Endothelial cell of umbilical vein (primary cell): ENCODE results near the gene VSIG4. TPM values are rescaled to one million over a fixed set of nuclear protein-coding genes. Genes with fewer than 3 reads are reported as not detected.

Experiments used
- BruUV-seq: library from RNA; stranded (reverse); fragments of 400-500 nt; replicated peaks from 2 replicates; lab custom pipeline; 2021; lab: Mats Ljungman, UMichigan
- CTCF ChIA-PET: fragments of 300-600, 350-600 bp; sonication (Branson Sonifier 250); formaldehyde crosslinking; loops from one replicate; lab custom pipeline; 2021; ENCODE audit warnings: antibody characterized with exemption, inconsistent platforms; lab: Charles Lee
- POLR2A ChIA-PET: fragments of 300-600, 350-600 bp; sonication (Branson Sonifier 250); formaldehyde crosslinking; loops from one replicate; lab custom pipeline; 2021; ENCODE audit warnings: antibody characterized with exemption, inconsistent platforms; lab: Charles Lee
- DNase-seq: peaks from one replicate; pipeline ENCODE4 v3.0.0-alpha.2; 2011; ENCODE audit warnings: low read depth, low spot score
- FAIRE-seq: peaks from 2 replicates; lab custom pipeline; 2011; peaks lifted over from hg19 to GRCh38; lab: Jason Lieb, UNC
- H2AFZ ChIP-seq: 2 replicates; pipeline ENCODE4 v1.6.0; 2012; ENCODE audit warnings: low read depth, low read length, control low read depth, inconsistent platforms
- H3K27ac ChIP-seq: 2 replicates; pipeline ENCODE4 v1.5.1; 2011; ENCODE audit warnings: low read depth, mild to moderate bottlenecking, control low read depth, low read length, moderate library complexity; ENCODE audit not compliant: insufficient read depth
- H3K27me3 ChIP-seq, 2 experiments: 2 replicates each; pipeline versions ENCODE4 v1.6.0 to v1.6.1; 2011; ENCODE audit warnings: low read length in 2 of 2, mixed read lengths in 1 of 2; ENCODE audit not compliant: control insufficient read depth in 2 of 2, insufficient read depth in 2 of 2
- H3K36me3 ChIP-seq, 2 experiments: 2 replicates in 1 of 2; 3 replicates in 1 of 2; pipeline ENCODE4 v1.5.1; 2011; ENCODE audit warnings: low read length in 2 of 2, mild to moderate bottlenecking in 1 of 2, moderate library complexity in 1 of 2; ENCODE audit not compliant: control insufficient read depth in 2 of 2, insufficient read depth in 2 of 2; ENCODE audit errors: extremely low read depth in 1 of 2
- H3K4me1 ChIP-seq: 3 replicates; pipeline ENCODE4 v1.5.1; 2011; ENCODE audit warnings: mild to moderate bottlenecking, low read length; ENCODE audit not compliant: control insufficient read depth, insufficient read depth; ENCODE audit errors: extremely low read depth
- H3K4me2 ChIP-seq: 2 replicates; pipeline ENCODE4 v1.6.1; 2011; ENCODE audit warnings: low read length, control low read depth, mixed read lengths; ENCODE audit not compliant: insufficient read depth
- H3K4me3 ChIP-seq, 3 experiments: fragments of 200-600 bp in 1 of 3; sonication (generic), shearing (Covaris generic) in 1 of 3; replicated peaks in 1 of 3; 2 replicates each; pipeline ENCODE4 v1.5.1; 2011 to 2016; ENCODE audit warnings: control low read depth in 3 of 3, low read length in 3 of 3, mild to moderate bottlenecking in 2 of 3, inconsistent platforms in 1 of 3, low read depth in 1 of 3, moderate library complexity in 1 of 3; ENCODE audit not compliant: insufficient read depth in 1 of 3
- H3K79me2 ChIP-seq: 2 replicates; pipeline ENCODE4 v1.6.0; 2012; ENCODE audit warnings: low read length, inconsistent platforms; ENCODE audit not compliant: control insufficient read depth, insufficient read depth
- H3K9ac ChIP-seq: replicated peaks from 2 replicates; pipeline ENCODE3; 2011; ENCODE audit warnings: low read length, control low read depth; ENCODE audit not compliant: insufficient read depth; ENCODE audit errors: extremely low read depth
- H3K9me1 ChIP-seq: replicated peaks from 3 replicates; pipeline ENCODE4 v1.6.0; 2011; ENCODE audit warnings: mild to moderate bottlenecking, low read length; ENCODE audit not compliant: control insufficient read depth, insufficient read depth; ENCODE audit errors: extremely low read depth
- H3K9me3 ChIP-seq: replicated peaks from 2 replicates; pipeline ENCODE4 v1.5.1; 2012; ENCODE audit warnings: low read length, inconsistent platforms; ENCODE audit not compliant: control insufficient read depth, insufficient read depth
- H4K20me1 ChIP-seq: replicated peaks from 2 replicates; pipeline ENCODE3; 2011; ENCODE audit warnings: mild to moderate bottlenecking, low read length; ENCODE audit not compliant: control insufficient read depth, insufficient read depth; ENCODE audit errors: extremely low read depth
- EZH2 ChIP-seq: IDR thresholded peaks from 2 replicates; pipeline ENCODE4 v1.6.1; 2012; ENCODE audit warnings: borderline replicate concordance, low read depth, mild to moderate bottlenecking, moderate library complexity, low read length, inconsistent platforms; ENCODE audit not compliant: severe bottlenecking
- FOS ChIP-seq: IDR thresholded peaks from 2 replicates; pipeline ENCODE4 v1.6.1; 2011; ENCODE audit warnings: mild to moderate bottlenecking, low read length, moderate library complexity, borderline replicate concordance; ENCODE audit not compliant: insufficient read depth
- GATA2 ChIP-seq: IDR thresholded peaks from 2 replicates; pipeline ENCODE4 v1.7.0; 2011; ENCODE audit warnings: low read depth, mild to moderate bottlenecking, moderate library complexity, mixed read lengths, low read length; ENCODE audit not compliant: insufficient read length, insufficient read depth
- JUN ChIP-seq: IDR thresholded peaks from 2 replicates; pipeline ENCODE4 v1.6.1; 2011; ENCODE audit warnings: borderline replicate concordance, low read depth; ENCODE audit not compliant: insufficient read length, insufficient read depth
- POLR2AphosphoS5 ChIP-seq: IDR thresholded peaks from 2 replicates; pipeline ENCODE4 v1.6.1; 2012; ENCODE audit warnings: low read depth, mild to moderate bottlenecking, control low read depth, low read length, moderate library complexity; ENCODE audit not compliant: insufficient read depth
- dilution Hi-C: fragments of 300-500 bp; cut with MboI; formaldehyde crosslinking; loops from one replicate; pipeline ENCODE4 v1.15.0; 2019; ENCODE audit warnings: low sequenced_read_pairs; ENCODE audit not compliant: extremely low pct_ligation_motif_present
- intact Hi-C: fragments of 100-400 bp; cut with micrococcal nuclease; formaldehyde crosslinking; loops from one replicate; pipeline ENCODE4 v1.10.0; 2022
- polyA plus RNA-seq, 4 experiments: library from polyadenylated mRNA; depleted of rRNA in 3 of 4; stranded (reverse) in 3 of 4; unstranded in 1 of 4; fragments of >200 nt; gene quantifications; 2 replicates each; pipeline versions ENCODE4 v1.2.1 to v1.2.3, GENCODE V29; 2011 to 2012; ENCODE audit warnings: missing spikeins in 1 of 4
- total RNA-seq: library from RNA; stranded (reverse); gene quantifications from 2 replicates; pipeline ENCODE4 v1.2.3, GENCODE V29; 2021
- TF ChIP-seq, protein P1 (sequence below), 2 donors: IDR thresholded peaks; 1 replicate in 1 of 2; 2 replicates in 1 of 2; pipeline ENCODE4 v1.5.1; 2011; ENCODE audit warnings: low read length in 2 of 2, mild to moderate bottlenecking in 2 of 2, moderate library complexity in 2 of 2, control low read depth in 1 of 2, inconsistent platforms in 1 of 2, low read depth in 1 of 2; ENCODE audit not compliant: insufficient read depth in 1 of 2; ENCODE audit errors: extremely low read depth in 1 of 2

The VSIG4 gene
- total and polyA plus RNA-seq, 2 donors (not counting 3 experiments of a cell fraction or from before 2014, with no cell fraction given): not detected

DNA sequence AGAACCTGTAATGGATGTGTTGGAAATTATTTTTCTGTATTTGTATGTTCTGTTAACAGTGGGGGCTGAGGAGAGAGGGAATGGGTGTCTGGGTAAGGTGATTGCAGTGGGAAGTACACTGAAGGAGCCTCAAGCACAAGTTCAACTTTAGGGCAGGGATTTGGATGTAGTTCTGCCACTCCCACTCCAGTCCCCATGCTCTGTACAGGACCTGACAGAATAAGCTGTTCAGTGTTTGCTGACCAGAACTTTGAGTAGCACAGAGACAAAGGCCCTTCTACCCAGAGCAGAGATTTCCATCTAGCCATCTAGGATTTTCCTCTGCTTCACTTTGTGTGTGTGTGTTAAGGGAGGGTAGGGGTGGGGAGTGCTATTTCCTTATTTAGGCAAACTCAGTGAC lies 49.2 kb downstream of the VSIG4 start:
- Histone ChIP-seq H3K27me3 (no peaks in the 10 kb centered on the region), H3K9me1 (no peaks in the 10 kb centered on the region), H3K4me1 (no peaks in the 10 kb centered on the region), H3K79me2 (no peaks in the 10 kb centered on the region), H3K9me3 (no peaks in the 10 kb centered on the region), H2AFZ (no peak overlapping the region), H4K20me1 (no peaks in the 10 kb centered on the region), H3K36me3 (no peaks in the 10 kb centered on the region), H3K4me2 (no peak overlapping the region), H3K9ac (no peak overlapping the region), H3K27ac (no peak overlapping the region), H3K4me3 (no peak overlapping the region)
- ChIA-PET POLR2A (no interaction called here), CTCF (interaction anchor here (1.2 kb wide), 1 partner anchor 409 kb away, joined by 3 read pairs; no protein-coding TSS in a partner anchor)
- intact Hi-C loops: no loop called here
- TF ChIP-seq FOS (no peak), GATA2 (no peak), EZH2 (no peak), POLR2AphosphoS5 (no peak)
- TF ChIP-seq, protein P1, sequence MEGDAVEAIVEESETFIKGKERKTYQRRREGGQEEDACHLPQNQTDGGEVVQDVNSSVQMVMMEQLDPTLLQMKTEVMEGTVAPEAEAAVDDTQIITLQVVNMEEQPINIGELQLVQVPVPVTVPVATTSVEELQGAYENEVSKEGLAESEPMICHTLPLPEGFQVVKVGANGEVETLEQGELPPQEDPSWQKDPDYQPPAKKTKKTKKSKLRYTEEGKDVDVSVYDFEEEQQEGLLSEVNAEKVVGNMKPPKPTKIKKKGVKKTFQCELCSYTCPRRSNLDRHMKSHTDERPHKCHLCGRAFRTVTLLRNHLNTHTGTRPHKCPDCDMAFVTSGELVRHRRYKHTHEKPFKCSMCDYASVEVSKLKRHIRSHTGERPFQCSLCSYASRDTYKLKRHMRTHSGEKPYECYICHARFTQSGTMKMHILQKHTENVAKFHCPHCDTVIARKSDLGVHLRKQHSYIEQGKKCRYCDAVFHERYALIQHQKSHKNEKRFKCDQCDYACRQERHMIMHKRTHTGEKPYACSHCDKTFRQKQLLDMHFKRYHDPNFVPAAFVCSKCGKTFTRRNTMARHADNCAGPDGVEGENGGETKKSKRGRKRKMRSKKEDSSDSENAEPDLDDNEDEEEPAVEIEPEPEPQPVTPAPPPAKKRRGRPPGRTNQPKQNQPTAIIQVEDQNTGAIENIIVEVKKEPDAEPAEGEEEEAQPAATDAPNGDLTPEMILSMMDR (IDR thresholded peaks at IDR 0.05; ENCODE audit: extremely low read depth in 1 of 2, insufficient read depth in 1 of 2, low read depth in 1 of 2, low read length in 2 of 2): no peak
- BruUV-seq: no TSS peak
- no peak for FAIRE-seq
- dilution Hi-C loops: no loop called here
- DNase-seq: no peak

- Histone ChIP-seq H3K4me3 (no peak overlapping the region), H3K4me2 (no peak overlapping the region), H3K27ac (no peak overlapping the region), H3K79me2 (no peaks in the 10 kb centered on the region), H4K20me1 (no peaks in the 10 kb centered on the region), H3K36me3 (no peaks in the 10 kb centered on the region), H3K4me1 (no peaks in the 10 kb centered on the region), H3K9me3 (no peaks in the 10 kb centered on the region), H2AFZ (no peak overlapping the region), H3K9ac (no peak overlapping the region), H3K27me3 (no peaks in the 10 kb centered on the region), H3K9me1 (no peaks in the 10 kb centered on the region)
- ChIA-PET POLR2A (no interaction called here), CTCF (no interaction called here)
- dilution Hi-C loops (no loop called here), intact Hi-C loops (loop anchor here (5.0 kb wide), 2 partner anchors 321 to 391 kb away; partner anchors contain the start of gene MSN)
- DNase-seq: no peak
- BruUV-seq: no TSS peak
- no peak for FAIRE-seq
- TF ChIP-seq JUN: no peak
These were observed 52.1 kb downstream of the VSIG4 start for GRCh38 chrX:65987811-65988210.
